Testis (tissue), 2 donors: ENCODE results near the gene CSTB.

Experiments
- CTCF ChIP-seq, 3 experiments: fragments of 450-650 bp in 2 of 3; fragments of 200-600 bp in 1 of 3; sonication (generic) in 1 of 3; IDR thresholded peaks; one replicate each; pipeline ENCODE4 v1.5.1; 2016 to 2019; ENCODE audit warnings: antibody characterized with exemption in 3 of 3, mild to moderate bottlenecking in 2 of 3, moderate library complexity in 1 of 3
- POLR2A ChIP-seq: fragments of 450-650 bp; IDR thresholded peaks from one replicate; pipeline ENCODE4 v1.6.1; 2017; ENCODE audit warnings: antibody characterized with exemption, mild to moderate bottlenecking, moderate library complexity

- TF ChIP-seq CTCF (IDR thresholded peaks at IDR 0.05): peak; percentile 100
- no peak for TF ChIP-seq POLR2A
These were observed 13.3 kb upstream of the CSTB start, which contains the start of gene RRP1 for GRCh38 chr21:43789276-43790009.
